ENCODE results near the gene STIL.
A peak's percentile ranks its signal among the peaks of the same experiment; 100 is the strongest.
"Not testable (repeated sequence)": the region's sequence is repeated elsewhere in the genome, so short reads cannot be mapped to it uniquely, and the experiment has no call there.

The STIL gene

DNA sequence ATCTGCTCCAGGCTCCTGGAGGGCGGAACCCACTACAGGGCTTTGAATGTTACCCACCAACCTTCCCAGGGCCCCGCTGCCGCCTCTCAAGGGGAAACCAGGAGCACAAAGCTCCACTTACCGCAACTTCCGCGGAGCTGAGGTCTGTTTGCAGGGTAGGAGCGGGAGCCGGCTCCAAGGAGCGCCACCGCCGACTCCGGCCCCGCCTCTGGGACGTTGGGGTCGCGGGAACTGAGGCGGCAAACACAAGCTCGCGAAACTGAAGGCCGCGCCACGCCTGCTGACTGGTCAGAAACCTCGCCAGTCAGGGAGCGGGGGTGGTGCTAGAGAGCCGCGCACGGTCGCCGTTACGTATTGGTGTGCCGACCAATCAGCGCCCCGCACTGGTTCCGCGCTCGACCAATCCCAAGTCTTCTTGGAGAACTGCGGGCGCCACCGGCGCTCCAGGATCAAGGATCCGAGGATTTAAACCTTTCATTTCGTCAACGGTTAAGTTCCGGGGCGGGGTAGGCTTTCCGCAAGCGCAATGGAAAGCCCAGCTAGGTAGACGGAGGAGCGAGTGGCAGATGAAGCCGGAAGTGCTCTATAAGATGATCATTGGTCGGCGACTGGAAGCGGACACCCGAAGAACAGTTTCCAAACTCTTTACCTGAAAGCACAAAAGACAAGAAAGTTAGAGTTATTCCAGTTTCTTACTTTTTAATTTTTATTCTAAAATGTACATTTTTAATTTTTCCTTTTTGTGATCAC is at the start of gene STIL:
Gene STIL (minus strand): TSS at position 233 of the 750 bp plus-strand sequence. CDS start 3,828 bp downstream, outside the sequence.
- peak; percentile 99 for DNase-seq (ENCODE audit: low spot score)
- CTCF ChIA-PET, result interaction anchor here (0.6 to 1.3 kb wide), 4 partner anchors 110 to 938 kb away, joined by 3 to 4 read pairs (median 4); no protein-coding TSS in a partner anchor
- TF ChIP-seq, protein P1, sequence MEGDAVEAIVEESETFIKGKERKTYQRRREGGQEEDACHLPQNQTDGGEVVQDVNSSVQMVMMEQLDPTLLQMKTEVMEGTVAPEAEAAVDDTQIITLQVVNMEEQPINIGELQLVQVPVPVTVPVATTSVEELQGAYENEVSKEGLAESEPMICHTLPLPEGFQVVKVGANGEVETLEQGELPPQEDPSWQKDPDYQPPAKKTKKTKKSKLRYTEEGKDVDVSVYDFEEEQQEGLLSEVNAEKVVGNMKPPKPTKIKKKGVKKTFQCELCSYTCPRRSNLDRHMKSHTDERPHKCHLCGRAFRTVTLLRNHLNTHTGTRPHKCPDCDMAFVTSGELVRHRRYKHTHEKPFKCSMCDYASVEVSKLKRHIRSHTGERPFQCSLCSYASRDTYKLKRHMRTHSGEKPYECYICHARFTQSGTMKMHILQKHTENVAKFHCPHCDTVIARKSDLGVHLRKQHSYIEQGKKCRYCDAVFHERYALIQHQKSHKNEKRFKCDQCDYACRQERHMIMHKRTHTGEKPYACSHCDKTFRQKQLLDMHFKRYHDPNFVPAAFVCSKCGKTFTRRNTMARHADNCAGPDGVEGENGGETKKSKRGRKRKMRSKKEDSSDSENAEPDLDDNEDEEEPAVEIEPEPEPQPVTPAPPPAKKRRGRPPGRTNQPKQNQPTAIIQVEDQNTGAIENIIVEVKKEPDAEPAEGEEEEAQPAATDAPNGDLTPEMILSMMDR (conservative IDR thresholded peaks at IDR 0.05; ENCODE audit: low read depth), result no peak
- POLR2A ChIA-PET (ENCODE audit: low non-redundant PET), result interaction anchor here (1.1 kb wide), 1 partner anchor 19 kb away, joined by 5 read pairs; the partner anchor contains the start of gene CMPK1
- H3K27ac ChIP-seq, result peak within 1 kb of the TSS; percentile 87

DNA sequence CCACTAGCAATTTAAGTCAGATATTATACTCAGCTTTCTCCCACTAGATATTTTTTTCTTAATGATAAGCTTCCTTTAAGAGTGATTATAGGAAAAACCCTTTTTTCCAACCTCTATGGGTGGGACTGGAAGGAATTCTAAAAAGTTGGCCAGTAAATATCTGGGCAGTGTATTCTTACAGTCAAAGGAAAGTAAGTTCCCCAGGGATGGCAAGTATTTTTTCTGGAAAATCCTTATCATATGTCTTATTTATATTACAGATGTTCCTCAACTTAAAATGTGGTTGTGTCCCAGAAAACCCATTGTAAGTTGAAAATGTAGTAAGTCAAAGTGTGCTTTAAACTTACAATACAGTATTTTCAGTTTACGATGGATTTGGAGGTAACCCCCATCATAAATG is 48.9 kb upstream of the STIL start:
- ChIA-PET CTCF (no interaction called here), POLR2A (ENCODE audit: low non-redundant PET) (no interaction called here)
- DNase-seq (ENCODE audit: low spot score), result no peak
- H3K27ac ChIP-seq, result no peak overlapping the region
- TF ChIP-seq, protein P1 (conservative IDR thresholded peaks at IDR 0.05; ENCODE audit: low read depth), result no peak

DNA sequence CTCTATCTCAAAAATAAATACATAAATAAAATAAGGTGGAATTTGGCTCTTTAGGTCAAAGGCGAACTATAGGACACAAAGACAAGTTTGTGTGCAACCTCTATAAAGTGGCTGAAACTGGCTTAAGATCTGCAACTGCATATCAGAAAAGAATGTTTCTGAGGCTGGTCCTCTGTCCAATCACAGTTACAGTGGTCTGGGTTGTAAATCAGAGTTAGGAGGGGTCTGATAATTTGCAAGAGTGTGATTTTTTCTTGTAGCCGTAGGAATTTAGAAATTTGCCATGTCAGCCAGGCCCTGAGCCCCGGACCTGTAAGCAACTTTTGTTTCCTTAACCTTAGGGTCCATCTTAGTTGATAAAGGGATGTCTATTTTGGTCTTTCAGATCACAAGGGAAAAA is 47.4 kb upstream of the STIL start:
- TF ChIP-seq, protein P1 (conservative IDR thresholded peaks at IDR 0.05; ENCODE audit: low read depth), result no peak
- H3K27ac ChIP-seq, result no peak overlapping the region
- ChIA-PET CTCF (interaction anchor here (0.6 kb wide), 1 partner anchor 77 kb away, joined by 5 read pairs; no protein-coding TSS in a partner anchor), POLR2A (ENCODE audit: low non-redundant PET) (no interaction called here)
- no peak for DNase-seq (ENCODE audit: low spot score)

DNA sequence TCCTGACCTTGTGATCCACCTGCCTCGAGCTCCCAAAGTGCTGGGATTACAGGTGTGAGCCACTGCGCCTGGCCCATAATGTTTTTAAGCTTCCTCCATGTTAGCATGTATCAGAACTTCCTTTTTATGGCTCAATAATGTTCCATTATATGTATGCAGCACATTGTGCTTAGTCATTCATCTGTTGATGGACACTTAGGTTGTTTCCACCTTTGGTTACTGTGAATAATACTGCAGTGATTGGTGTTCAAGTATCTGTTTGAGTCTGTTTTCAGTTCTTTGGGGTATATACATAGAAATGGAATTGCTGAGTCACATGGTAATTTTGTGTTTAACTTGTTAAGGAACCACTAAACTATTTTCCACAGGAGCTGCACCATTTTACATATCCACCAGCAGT is 37.4 kb upstream of the STIL start:
- ChIA-PET POLR2A (ENCODE audit: low non-redundant PET) (no interaction called here), CTCF (interaction anchor here (1.1 kb wide), 1 partner anchor 218 kb away, joined by 3 read pairs; no protein-coding TSS in a partner anchor)
- TF ChIP-seq, protein P1 (conservative IDR thresholded peaks at IDR 0.05; ENCODE audit: low read depth), result no peak
- DNase-seq (ENCODE audit: low spot score), result no peak
- H3K27ac ChIP-seq, result no peak overlapping the region

DNA sequence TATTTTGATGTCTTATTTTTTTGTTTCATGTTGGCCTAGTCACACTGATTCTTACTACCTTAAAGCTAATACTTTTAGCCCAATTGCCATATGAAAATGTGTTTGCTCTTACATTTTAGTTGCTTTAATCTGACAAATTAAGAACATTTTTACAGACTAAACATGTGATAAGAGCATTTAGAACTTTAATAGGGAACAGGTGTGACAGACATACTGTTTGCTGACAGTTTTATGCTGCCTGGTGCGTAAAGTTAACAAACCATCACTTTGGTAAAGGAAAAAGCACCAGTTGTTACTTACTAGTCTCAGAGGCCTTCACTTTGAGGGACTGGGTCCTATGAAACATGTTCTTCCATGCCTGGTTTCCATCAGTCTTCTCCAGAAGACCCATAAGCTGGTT is 34.3 kb upstream of the STIL start:
- POLR2A ChIA-PET (ENCODE audit: low non-redundant PET), result no interaction called here
- DNase-seq (ENCODE audit: low spot score), result no peak
- no peak overlapping the region for H3K27ac ChIP-seq
- CTCF ChIA-PET, result interaction anchor here (0.6 kb wide), 2 partner anchors 19 to 1161 kb away, joined by 4 read pairs; no protein-coding TSS in a partner anchor
- TF ChIP-seq, protein P1 (conservative IDR thresholded peaks at IDR 0.05; ENCODE audit: low read depth), result no peak

DNA sequence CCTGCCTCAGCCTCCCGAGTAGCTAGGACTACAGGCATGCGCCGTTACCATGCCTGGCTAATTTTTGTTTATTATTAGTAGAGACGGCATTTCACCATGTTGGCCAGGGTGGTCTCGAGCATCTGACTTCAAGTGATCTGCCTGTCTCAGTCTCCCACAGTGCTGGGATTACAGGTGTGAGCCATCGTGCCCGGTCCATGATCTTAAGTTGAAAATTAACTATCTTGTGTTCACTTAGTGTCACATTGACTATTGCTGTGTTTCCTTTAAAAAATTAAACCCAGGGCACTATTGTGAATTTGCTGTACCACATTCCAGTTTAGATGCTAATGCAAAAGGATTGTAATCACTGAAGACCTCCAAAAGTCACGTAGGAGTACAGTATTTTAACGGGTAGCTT is 33.8 kb upstream of the STIL start:
- H3K27ac ChIP-seq, result no peak overlapping the region
- TF ChIP-seq, protein P1 (conservative IDR thresholded peaks at IDR 0.05; ENCODE audit: low read depth), result no peak
- ChIA-PET POLR2A (ENCODE audit: low non-redundant PET) (no interaction called here), CTCF (no interaction called here)
- DNase-seq (ENCODE audit: low spot score), result no peak

DNA sequence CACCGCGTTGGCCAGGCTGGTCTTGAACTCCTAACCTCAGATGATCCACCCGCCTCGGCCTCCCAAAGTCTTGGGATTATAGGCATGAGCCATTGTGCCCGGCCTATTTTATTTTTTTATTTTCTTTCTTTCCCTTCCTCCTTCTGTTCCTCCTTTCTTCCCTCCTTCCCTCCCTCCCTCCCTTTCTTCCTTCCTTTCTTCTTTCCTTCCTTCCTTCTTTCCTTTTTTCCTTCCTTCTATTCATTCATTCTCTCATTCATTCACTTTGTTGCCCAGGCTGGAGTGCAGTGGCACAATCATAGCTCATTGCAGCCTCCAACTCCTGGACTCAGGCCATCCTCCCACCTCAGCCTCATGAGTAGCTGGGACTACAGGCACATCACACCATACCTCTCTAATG is 33.0 kb upstream of the STIL start:
- DNase-seq (ENCODE audit: low spot score); POLR2A ChIA-PET (ENCODE audit: low non-redundant PET); H3K27ac ChIP-seq; CTCF ChIA-PET: not testable (repeated sequence)

Data from RWPE1 (cell line).